Stimulated activated CD4-positive, alpha-beta T cell treated with anti-CD3 and anti-CD28 coated beads, Interleukin-15, amount 100 ng/mL, for 24 hours (primary cell): Measurements from ENCODE around the gene NBAS.
"Not testable (repeated sequence)": the region's sequence is repeated elsewhere in the genome, so short reads cannot be mapped to it uniquely, and the experiment has no call there.

Experiments used
- DNase-seq: peaks from one replicate; pipeline ENCODE4 v3.0.0-alpha.2; 2020

NBAS gene

DNA sequence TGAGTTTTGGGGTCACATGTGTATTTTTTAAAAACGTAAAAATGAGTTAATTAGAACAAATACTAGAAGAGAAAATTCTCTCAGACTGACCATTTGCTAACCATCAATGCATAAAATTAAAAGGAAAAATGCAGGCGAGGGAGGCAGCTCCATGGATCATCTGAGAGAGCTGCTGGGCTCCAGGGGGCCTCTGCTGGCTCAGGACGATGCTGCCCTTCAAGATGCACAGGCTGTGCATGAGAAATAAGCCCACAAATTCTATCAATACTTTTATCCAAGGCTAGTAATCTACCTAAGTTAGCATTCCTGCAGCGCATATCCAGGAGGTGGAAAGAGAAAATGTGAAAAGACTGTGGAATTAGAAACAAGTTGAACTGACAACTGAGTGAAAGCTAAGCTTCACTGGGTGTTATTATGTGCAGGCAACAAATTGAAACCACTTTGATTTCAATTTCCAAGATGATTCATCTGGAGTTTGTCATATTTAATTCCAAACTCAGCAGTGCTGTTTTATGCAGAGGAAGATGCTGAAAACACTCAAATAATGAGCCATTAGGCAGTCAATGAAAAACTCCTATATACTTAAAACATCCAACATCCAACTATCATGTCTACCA lies 261.1 kb downstream of the NBAS start:
- no peak for DNase-seq

GRCh38 chr2:15298770-15299169 lies 262.4 kb downstream of the NBAS start:
- DNase-seq, result no peak

- DNase-seq, result no peak
These were observed 267.7 kb downstream of the NBAS start for GRCh38 chr2:15293262-15293937.

DNA sequence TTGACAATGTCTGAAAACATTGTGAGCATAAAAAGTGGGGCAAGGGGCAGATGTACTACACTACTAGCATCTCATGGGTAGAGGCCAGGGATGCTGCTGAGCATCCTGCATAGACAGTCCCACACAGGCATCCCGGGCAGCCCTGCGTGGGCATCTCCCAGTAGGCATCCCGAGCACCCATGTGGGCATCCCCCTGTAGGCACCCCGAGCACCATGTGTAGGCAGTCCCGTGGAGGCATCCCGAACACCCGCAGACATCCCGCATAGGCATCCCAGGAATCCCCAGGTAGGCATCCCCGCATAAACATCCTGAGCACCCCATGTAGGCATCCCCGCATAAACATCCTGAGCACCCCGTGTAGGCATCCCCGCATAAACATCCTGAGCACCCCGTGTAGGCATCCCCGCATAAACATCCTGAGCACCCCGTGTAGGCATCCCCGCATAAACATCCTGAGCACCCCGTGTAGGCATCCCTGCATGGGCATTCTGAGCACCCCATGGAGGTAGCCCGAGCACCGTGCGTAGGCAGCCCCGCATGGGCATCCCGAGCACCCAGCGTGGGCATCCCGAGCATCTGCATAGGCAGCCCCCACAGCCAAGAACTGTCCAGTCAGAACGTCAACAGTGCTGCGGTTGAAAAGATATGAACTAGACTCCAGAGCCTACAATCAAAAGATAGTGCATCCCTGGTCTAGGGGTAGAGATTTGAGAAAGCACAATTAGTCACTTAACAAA lies 273.5 kb downstream of the NBAS start:
- DNase-seq, result no peak

- no peak for DNase-seq
These were observed 276.5 kb downstream of the NBAS start for GRCh38 chr2:15284614-15285013.

DNA sequence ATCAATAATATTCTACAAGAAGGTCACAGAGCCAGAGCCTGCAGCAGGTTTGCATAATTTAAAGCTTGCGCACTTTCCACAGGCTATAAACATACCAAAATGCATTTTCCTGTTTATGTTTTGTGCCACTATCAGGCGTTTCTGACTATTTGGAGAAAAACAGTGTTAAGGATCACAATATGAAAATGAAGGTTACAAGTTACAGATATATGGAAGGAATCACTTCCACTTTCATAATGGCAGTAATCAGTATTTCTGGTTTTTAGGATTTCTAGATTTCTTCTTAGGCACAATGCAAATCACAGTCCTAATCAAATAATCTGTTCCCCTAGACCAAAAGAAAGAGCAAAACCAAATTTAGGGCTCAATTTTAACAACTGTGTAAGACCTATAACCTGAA lies 279.5 kb downstream of the NBAS start:
- DNase-seq, result no peak

DNA sequence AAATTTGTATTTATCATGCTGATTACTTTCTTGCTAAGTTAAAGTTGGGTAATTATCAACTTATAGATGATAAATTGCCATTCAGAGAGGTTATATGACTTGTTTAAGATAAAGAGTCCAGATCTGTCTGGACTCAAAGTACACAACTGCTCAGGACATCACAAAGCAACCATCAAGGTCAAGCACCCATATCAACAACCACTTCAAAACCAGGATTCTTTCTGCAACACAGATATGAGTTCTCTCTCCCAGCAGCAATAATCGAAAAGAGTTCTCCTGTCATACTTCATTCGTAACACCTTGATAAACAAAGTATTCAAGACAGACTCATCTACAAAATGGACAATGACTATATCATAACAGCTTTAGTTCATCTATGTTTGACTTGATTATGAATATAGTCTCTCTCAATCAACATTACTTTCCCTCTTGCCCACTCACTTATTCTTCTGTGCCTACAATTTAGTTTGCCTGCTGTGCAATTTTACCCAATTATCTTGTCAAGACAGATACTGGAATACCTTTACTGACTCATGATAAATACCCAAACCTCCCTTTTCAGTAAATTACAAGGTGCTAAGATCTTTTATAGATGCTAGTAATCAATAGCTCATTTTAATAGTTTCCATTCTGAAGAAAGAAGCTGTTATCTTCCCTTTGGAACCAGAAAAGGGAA lies 281.8 kb downstream of the NBAS start:
- no peak for DNase-seq

DNA sequence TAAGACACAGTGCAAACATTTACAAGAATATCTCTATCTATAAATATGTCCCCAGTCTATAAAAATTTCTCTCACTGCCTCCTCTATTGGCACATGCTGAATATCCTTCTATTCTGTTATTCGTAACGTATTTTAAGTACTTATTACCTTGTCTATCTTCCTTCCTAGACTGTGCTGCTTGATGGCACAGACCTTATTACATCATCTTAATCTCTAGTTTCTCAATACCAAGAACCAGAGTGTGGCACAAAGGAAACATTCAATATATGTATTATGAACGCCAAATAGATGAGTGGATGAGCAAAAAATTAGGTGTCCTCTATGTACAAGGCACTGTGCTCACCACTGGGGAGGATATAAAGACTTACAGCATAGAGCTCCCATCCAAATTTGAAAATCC lies 282.8 kb downstream of the NBAS start:
- no peak for DNase-seq

- DNase-seq, result no peak
These were observed 285.8 kb downstream of the NBAS start for GRCh38 chr2:15275346-15275745.

- no peak for DNase-seq
These were observed 287.7 kb downstream of the NBAS start for GRCh38 chr2:15273452-15273851.

DNA sequence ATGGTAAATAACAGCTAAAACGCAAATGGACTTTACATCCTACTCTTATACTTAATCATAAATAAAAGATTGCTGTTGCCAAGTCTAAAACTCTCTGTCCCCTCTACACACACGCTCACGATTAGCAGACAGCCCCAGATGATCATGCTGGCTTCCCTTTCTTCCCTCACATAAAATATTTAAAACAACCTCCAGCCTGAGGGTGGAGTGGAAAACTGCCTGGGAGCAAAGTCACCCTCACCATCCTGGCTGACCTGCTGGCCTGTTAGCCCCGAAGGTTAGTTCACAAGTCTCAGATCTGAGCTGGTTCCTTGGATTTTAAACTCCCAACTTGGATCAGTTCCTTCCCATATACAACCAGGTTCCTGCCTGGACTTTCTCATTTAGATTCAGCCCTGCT lies 288.2 kb downstream of the NBAS start:
- DNase-seq, result no peak

DNA sequence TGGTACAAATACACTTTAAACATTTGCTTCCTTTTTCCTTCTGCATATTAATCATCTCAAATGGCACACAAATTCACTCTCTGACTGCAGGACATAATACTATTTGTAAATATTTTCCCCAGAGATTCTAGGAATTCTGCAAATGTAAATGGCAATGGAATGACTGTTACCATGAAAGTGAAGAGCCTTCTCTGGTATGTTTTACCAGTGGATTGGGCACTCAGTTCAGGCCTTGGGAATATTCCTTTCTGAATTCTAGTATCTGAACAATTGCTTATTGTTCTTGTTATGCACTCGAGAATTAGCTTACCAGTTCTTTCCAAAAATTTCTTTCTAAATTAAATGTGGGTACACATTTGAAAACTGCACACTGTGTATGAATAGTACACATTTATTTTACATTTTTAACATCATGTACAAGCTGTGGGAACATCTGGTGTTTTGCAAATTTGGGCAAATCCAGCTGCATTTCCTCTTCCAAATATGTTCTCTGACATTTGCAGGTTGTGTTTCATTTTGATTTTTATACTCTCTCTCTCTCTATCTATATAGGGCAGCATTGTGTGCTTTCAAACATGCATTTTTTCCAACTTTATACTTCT lies 289.1 kb downstream of the NBAS start:
- no peak for DNase-seq

DNA sequence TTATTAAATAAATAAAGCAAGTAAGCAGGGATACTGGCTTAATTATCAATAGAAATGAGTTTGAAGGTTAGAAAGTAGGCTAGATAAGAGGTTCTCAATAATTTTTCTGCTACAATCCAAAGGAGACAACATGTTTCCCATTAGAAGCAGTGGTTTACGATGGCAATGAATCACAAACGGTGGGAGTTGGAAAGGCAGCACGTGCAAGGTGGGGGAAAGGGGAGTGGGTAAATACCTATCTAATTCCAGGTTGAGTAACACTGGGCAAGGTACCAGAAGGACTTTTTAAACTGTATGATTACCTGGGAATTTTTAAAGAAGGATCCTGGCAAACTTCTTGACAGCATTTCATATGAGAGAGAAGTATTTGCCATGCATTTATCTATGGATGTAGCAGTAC lies 289.9 kb downstream of the NBAS start:
- DNase-seq, result no peak

DNA sequence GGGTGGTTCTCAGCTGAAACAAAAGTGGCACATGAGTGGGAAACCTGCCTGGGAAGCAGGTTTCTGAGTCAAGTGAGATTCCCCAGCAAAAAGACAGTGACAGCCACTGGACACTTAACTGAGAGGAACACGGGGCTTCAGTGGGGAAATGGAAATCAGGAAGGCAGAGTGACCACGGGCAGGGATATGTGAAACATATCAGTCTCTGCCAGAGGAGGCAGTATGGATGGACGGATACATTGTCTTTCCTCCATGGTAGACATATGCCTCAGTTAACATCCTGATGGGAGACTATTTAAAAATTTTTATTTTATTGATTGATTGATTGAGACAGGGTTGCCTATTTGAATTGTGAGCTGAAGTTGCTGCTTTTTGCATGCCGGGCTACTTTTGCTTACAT lies 292.1 kb downstream of the NBAS start:
- DNase-seq, result no peak

DNA sequence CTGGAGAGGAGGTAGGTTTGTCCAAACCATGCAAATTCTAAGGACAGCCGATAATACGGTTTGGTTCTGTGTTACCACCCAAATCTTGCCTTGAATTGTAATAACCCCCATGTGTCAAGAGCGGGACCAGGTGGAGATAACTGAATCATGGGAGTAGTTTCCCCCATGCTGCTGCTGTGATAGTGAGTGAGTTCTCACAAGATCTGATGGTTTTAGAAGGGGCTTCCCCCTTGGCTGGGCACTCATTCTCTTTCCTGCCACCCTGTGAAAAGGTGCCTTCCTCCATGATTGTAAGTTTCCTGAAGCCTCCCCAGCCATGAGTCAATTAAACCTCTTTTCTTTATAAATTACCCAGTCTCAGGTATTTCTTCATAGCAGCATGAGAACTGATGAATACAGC lies 295.2 kb downstream of the NBAS start:
- DNase-seq, result peak; percentile 4

DNA sequence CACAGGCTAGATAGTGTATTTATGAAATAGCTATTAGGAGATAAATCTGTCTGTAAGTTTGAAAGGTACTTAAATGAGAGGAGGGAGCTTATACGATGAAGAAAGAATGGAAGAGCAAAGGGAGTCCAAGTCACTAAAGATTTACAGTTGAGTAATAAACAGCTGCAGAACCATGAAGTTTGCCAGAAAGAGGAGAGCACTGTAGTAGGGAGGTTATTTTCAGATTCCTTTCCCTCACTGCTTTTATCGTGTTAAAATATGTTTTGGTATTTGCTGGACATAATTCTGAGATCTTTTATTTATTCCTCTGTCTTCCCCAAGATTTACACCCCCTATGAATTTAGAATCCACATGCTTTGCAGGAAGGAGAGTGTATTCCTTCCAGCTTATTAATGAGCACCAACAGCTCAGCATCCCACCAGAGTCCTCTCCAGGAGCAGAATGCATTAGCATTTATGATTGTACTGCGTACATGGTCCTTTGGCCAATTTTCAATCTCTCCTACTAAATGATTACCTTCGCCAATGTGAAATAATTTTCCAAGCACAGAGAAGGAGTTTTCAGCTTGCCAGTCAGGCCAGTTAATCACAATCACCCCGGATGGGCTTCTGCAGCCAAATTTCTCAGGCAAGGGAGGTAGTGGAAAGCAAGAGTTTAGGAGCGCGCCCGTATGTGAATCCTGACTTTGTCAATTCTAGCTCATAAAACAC lies 297.0 kb downstream of the NBAS start:
- no peak for DNase-seq

DNA sequence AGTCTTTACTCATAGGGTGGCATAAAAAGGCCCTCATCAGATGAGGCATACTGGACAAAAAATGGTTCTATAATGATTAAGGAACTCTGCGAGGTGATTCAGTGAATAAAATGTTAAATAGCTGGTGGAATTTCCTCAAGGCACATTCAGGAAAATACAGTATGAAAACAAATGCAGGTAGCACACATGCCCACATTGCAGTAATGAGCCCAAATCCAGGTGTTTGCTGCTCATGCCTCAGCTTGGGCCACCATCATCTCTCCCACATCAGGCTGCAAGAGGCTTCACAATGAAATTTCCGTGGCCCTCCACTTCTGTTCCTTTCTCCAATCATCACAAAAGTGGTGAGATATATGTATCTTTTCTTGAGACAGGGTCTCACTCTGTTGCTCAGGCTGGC lies 298.3 kb downstream of the NBAS start:
- no peak for DNase-seq

- DNase-seq, result no peak
These were observed 300.3 kb downstream of the NBAS start for GRCh38 chr2:15260835-15261234.

- DNase-seq, result no peak
These were observed 300.9 kb downstream of the NBAS start for GRCh38 chr2:15260196-15260595.

DNA sequence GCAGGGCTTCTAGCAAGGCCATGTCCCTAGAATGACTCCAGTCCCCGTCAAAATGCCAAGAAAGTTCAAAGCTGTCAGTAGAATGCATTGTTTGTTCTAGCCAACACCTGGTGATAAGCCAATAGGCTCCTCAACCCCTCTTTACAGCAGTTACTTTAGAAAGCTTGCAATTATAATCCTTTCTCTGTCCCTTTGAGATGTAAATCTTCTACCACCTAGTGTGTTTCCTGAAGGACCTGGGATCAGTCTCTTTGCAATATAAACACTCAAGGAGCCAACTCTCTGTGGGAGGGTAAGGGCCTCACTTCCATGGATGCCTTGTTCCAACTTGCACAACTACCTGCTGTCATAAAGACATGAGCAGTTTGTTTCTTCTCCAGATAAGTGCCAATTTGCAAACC lies 301.8 kb downstream of the NBAS start:
- DNase-seq, result no peak

DNA sequence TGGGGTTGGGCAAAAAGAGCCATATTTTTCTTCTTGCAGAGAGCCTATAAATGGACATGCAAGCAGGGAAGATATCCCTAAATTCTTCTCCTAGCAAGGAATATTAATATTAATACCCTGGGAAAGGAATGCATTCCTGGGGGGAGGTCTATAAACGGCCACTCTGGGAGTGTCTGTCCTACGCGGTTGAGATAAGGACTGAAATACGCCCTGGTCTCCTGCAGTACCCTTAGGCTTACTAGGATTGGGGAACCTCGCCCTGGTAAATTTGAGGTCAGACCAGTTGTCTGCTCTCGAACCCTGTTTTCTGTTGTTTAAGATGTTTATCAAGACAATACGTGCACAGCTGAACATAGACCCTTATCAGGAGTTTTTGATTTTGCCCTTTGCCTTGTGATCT lies 302.7 kb downstream of the NBAS start:
- DNase-seq, result not testable (repeated sequence)

DNA sequence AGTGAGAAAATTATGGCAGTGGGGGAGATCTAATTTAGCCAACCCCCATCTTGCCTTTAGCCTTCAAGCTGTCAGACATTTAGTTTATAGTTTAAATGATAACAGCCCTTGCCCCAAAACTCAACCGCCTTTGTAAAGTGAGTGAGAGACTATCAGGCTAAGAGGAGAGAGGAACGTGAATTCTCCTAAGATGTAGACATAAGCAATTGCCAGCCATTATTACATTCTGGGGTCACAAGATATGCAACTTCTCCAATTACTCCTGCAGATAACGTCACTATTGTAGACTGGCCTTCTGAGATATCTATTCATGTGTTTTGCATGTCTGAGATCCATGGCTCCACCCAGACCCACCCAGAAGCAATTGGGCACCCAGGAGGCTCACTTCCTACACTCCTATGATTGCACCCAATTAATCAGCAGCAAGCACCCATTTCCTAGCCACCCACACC lies 307.3 kb downstream of the NBAS start:
- no peak for DNase-seq

- DNase-seq, result no peak
These were observed 307.9 kb downstream of the NBAS start for GRCh38 chr2:15253247-15253646.
